Left hindlimb (tissue), 1 donor: Measurements from ENCODE around the gene CFAP20DC.
A peak's percentile ranks its signal among the peaks of the same experiment; 100 is the strongest.
"Not testable (repeated sequence)": the region's sequence is repeated elsewhere in the genome, so short reads cannot be mapped to it uniquely, and the experiment has no call there.

ENCODE experiments used
- DNase-seq: peaks from one replicate; pipeline ENCODE4 v3.0.0-alpha.2; 2018

Gene CFAP20DC

DNA sequence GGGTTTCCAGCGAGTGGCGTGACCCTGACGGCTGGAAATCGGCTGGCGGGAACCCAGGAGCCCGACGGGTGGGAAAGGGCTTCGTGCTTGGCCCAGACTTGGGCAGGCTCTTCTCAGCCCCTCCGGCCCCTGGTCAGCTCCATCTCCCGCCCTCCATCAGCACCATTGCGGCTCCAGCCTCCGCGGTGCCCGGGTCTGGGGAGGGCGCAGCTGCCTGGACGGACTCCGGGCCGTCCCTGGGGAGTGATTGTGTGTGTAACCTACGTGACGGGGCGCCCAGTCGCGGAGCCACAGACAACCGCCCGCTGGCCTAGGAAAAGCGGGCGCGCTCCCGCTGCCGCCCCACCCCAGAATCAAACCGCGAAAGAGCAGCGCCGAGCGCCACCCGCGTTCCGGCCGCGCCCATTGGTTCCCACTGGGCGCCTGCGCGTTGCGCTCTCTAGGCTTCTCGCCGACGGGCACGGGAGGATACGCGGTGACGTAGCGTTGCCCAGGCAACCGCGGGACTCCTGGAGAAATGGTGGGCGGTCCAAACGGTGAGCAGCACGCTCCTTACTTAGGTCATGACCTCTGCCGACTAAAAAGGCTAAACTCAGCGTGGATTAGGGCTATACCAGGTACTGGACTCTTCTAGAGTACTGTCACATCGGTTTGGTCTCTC is at the start of gene CFAP20DC:
Gene CFAP20DC (minus strand): TSS at position 355 of the 661 bp plus-strand sequence. CDS start 394 bp downstream, outside the sequence.
- peak; percentile 95 for DNase-seq

DNA sequence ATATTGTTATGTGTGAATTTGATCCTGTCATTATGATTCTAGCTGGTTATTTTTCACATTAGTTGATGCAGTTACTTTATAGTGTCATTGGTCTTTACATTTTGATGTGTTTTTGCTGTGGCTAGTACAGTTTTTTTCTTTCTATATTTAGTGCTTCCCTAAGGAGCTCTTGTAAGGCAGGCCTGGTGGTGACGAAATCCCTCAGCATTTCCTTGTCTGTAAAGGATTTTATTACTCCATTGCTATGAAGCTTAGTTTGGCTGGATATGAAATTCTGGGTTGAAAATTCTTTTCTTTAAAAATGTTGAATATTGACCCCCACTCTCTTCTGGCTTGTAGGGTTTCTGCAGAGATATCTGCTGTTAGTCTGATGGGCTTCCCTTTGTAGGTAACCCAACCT is 48.7 kb upstream of the CFAP20DC start:
- not testable (repeated sequence) for DNase-seq

DNA sequence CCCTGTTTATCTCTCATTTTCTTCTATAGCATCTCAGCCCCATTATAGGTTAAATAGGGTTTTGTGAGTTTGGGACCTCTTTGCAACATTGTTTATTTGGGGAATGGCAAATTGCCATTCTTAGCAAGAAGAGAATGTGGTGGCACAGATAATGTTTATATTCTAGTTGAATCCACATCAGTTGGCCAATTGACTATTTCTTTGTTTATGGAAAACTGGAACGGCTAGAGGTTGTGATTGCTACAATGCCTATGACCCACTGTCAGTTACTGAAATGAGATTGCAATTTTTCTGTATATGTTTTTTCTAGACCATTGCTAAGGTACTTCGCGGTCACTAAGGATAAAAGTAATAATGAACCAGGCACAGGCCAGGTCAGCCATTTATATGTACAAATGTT is 44.6 kb upstream of the CFAP20DC start:
- no peak for DNase-seq

DNA sequence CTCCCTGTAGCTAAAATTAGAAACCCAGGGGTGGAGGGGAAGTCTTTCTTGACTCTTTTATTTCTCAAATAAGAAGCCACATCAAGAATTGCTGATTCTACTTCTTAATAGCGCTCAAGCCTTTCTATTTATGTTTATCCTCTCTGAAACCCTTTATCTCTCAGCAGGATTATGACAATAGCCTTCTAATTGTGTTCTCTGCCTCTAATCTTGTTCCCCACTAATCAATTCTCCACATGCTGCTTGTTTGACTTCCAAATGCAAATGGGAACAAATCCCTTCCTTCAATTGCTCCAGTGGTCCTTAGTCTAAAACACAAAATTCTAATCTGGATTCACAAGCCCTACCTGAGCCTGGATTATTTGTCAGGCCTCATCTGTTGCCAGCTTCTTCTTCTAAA is 43.7 kb upstream of the CFAP20DC start:
- no peak for DNase-seq

DNA sequence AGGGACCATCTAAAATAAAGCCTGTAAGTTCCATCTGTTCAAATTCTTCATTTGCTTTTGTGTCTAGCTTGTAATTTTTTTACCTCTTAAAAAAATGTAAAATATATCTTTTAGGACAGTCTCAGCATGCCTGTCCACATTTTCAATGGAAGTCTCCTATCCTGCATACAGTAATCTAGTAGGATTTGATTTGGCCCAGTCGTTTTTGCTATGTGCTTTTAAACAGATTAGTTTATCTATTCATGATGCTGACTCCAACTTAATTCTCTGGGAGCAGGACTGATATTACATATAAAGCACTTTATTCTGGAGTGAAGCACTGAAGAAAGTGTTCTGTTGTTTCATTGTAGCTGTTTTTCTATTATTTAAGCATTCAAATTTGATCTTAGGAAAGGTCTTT is 38.9 kb upstream of the CFAP20DC start:
- no peak for DNase-seq

DNA sequence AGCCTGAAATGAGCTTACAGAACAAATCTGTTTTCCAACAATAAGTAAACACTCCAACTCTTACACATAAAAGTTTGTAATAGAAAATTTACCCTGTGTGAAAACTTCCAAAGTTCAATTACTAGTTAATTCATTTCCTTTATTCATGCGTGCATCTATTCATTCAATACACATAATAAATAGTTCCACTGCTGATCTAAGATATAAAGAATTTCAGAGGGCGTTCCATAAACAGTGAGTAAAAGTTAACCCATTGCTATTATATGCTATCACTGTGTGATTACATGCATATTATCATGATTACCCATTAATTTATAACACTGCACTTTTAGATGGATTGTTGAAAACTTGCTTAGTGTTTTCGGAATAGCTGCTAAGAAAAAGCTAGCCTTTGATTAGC is 36.2 kb upstream of the CFAP20DC start:
- no peak for DNase-seq

DNA sequence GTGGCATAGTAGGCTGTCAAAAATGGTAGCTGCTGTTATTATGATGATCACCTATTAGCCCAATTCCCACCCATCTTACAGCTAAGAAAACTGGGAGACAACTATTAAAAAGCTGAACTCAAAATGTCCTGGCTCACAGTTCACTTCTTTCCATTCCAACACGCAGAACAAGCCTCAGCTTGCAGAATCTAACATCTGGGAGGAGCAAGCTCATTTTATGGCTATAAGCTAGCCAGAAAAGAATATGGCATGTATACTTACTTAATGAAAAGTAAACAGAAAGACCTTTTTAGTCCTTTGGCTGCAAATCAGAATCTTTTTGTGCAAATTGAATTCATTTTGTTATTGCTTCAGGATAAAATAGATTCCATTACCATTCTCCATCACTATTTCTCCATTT is 34.8 kb upstream of the CFAP20DC start:
- no peak for DNase-seq

DNA sequence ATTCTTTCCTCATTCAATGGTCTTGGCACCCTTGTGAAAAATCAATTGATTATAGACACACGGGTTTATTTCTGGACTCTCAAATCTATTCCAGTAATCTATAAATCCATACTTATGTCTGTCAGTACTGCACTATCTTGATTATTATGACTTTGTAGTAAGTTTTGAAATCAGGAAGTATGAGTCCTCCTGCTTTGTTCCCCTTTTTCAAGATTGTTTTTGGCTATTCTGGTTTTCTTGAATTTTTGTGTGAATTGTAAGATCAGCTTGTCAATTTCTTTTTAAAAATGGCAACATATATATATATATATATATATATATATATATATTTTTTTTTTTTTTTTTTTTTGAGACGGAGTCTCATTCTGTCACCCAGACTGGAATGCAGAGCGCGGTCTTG is 32.3 kb upstream of the CFAP20DC start:
- DNase-seq = no peak

DNA sequence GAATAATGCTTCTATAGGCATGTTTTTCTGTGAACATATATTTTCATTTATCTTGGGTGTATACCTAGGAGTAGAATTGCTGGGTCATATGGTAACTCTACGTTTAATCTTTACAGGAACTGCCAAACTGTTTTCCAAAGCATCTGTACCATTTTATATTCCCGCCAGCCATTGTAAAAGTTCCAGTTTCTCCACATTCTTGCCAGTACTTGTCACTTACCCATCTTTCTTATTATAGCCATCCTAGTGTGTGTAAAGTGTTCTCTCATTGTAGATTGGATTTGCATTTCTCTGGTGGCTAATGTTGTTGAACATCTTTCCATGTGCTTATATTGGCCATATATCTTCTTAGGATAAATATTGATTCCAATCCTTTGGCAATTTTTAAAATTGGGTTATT is 31.2 kb upstream of the CFAP20DC start:
- no peak for DNase-seq

DNA sequence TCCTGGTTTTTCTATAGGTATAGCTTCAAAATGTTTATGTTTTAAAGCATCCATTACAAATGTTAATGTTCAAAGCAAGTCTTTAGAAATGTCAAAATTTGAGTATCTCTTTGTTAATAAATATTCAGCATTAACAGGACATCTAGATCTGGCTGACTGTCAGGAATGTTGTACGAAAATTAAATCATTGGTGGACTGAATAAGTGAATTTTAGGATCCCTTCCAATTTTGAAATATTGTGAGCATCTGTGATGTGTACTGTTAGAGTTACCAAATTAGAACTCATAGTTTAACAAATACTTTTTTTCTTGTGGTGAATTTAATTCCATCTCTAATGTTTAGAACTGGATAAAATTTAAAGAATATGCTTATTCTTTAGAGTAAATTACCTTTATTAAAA is 30.1 kb upstream of the CFAP20DC start:
- no peak for DNase-seq

DNA sequence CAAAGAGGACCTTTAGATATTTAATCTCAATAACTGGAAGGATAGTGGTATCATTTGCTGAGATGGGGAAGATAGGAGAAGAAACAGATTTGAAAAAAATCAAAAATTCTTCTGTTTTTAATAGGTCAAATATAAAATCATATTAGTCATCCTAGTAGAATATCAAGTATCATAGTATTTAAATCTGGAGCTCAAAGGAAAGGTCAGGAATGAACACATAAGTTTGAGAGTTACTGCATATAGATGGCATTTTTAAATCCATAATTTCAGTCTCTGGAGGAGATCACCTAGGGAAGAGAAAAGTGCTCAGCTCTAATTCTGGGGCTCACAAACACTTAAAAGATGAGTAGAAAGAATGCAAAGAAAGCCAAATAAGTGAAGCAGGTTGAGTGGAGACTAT is 24.9 kb upstream of the CFAP20DC start:
- no peak for DNase-seq

DNA sequence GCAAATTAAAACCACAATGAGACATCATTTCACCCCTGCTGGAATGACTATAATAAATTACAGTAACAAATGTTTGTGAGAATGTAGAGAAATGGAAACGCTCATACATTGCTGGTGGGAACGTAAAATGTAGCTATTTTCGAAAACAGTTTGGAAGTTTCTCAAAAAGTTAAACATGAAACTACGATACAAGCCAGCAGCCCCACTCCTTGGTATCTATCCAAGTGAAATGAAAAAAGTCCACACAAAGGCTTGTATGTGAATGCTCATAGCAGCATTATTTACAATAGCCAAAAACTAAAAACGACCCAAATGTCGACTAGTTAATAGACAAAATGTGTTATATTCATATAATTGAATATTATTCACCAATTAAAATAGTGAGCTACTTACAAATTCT is 22.9 kb upstream of the CFAP20DC start:
- no peak for DNase-seq

DNA sequence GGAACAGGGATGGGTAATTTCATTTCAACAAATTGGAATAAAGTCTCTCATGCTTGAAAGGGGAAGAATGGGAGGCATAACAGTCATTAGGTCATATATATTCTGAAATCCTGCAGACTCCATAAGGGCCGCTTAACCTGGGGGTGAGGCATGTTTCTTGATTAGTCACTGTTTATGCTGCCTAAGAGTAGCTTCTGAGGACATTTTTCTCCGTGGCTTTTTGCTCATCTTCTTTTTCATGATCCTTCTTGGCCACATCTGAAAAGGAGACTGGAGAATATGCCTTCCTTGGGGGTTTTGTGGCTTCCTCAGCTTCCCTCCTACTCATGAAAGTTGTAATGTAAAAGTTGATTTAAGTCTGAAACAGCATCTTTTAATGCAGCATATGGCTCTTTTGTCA is 20.0 kb upstream of the CFAP20DC start:
- DNase-seq = no peak

DNA sequence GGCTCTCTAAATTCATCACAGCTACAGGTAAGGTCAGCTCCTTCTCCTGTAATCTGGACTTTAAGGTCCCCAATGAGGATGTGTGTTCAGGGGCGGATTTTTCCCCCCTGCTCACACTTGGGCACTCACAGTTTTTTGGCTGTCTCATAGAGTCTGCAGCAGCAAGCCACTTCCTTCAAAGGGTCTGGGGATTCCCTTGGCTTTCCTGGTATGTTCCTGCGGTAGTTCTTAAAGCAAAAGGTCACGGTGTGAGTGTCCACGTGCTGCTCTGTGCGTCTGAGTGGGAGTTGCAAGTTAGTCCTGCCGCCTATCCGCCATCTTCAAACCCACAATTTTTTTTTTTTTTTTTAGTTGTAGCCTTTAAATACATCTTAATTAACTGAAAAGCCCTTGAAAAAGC is 15.4 kb upstream of the CFAP20DC start:
- peak; percentile 31 for DNase-seq

DNA sequence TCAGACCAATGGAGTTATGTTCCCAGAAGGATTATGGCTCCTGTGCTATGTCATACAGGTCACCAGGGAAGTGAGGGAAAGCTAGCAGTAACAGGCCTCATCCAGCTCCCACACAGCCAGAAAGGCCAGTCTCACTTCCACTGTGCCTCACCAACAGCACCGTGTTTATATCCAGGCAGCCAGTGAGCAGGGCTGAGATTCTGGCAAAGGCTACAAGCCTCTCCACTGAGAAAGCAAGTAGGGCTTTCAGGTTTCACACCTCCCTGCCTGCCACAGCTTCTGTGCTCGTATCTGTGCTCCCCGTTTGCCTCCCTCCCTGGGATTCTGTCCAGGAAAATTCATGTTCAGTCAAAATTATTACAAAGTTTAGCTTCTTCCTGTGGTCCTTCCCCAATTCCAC is 14.9 kb upstream of the CFAP20DC start:
- DNase-seq = peak; percentile 37

DNA sequence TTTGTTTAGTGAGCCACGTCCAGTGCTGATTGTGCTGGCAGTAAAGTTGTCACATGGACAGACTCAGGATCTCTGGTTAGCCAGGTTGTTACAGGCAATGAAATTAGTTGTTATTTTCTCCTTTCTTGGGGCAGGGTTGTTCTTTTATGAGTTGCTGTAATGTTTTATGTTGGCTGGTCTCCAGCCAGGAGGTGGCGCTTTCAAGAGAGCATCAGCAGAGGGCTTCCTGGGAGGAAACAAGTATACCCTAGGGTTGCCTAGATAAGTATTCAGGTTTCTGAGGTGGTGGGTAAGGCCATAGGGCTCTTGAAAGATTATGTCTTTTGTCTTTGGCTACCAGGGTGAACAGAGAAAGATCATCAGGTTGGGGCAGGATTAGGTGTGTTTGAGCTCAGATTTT is 14.5 kb upstream of the CFAP20DC start:
- no peak for DNase-seq

DNA sequence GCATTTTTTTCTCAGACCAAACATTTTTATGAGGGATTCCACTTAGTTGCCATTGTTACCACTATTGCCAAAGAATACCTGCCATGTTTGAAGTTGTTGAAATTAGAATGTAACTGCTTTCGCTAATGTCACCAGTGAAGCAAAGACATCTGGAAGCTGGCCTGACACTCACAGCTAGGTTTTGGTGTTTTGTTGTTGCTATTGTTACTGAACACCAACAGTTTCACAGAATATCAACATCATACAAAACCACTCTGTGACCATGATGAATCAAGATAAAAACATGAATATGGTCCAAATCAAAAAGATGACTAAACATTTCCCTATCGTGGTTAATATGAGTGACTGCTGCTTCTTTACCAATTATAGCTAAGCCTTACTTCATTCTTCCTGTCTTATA is 6.9 kb upstream of the CFAP20DC start:
- no peak for DNase-seq

DNA sequence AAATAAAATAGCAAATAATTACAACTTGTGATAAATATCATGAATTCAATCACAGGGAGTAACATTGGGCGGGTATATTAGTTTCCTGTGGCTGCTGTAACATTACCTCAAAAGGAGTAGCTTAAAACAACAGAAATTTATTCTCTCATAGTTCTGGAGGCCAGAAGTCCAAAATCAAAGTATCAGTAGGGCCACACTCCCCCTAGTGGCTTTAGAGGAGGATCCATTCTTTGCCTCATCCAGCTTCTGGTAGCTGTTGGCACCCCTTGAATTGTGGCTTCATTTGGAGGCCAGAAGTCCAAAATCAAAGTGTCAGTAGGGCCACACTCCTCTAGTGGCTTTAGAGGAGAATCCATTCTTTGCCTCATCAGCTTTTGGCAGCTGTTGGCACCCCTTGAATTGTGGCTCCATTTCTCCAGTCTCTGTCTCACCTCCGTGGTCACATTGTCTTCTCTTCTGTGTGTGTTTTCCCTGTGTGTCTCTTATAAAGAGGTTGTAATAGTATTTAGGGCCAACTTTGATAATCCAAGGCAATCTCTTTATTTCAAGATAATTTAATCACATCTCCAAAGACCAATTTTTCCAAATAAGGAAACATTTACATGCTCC is 3.1 kb upstream of the CFAP20DC start:
- no peak for DNase-seq

DNA sequence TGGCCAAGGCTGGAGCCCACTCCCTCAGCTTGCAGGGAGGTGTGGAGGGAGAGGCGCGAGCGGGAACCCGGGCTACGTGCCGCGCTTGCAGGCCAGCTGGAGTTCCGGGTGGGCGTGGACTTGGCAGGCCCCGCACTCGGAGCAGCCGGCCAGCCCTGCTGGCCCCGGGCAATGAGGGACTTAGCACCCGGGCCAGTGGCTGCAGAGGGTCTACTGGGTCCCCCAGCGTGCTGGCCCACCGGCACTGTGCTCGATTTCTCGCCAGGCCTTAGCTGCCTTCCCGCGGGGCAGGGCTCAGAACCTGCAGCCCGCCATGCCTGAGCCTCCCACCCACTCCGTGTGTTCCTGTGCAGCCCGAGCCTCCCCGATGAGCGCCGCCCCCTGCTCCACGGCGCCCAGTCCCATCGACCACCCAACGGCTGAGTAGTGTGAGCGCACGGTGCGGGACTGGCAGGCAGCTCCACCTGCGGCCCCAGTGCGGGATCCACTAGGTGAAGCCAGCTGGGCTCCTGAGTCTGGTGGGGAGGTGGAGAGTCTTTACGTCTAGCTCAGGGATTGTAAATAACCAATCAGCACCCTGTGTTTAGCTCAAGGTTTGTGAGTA is 1.1 kb upstream of the CFAP20DC start:
- not testable (repeated sequence) for DNase-seq

DNA sequence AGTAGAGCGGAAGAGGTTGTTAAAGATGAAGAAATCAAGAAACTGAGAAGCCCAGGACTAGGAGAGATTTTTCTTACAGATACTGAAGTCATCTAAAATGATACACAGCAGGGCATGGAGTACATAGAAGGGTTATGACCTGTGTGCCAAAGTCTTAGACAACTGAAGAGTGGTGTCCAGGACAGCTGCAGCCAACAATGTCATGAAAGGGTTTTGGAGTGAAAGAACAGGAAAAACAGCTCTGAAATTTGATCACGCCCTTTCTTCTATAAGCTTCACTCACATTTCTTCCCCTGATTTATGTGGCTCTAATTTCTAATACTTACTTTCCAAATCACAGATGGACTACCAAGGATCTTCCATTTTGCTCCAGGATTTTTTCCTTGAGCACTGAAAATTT is 3.0 kb downstream of the CFAP20DC start:
- DNase-seq = no peak

DNA sequence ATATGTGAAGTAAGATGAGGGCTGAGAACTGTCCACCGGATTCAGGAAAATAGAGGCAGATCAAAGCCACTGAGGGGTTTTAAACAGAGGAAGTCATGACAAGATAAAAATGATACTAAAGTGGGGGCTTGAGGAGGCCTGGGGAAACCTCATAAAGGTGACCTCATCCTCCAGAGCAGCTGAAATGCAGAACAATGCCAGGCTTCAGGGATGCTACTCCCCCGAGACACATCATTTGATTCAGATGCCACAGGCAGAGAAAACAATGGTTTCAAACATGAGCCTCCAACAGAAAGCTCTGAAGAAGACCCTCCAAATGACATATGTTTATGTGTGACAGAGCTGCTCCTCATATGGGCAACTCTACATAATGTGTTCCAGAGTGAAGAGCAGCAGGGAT is 6.4 kb downstream of the CFAP20DC start:
- no peak for DNase-seq

DNA sequence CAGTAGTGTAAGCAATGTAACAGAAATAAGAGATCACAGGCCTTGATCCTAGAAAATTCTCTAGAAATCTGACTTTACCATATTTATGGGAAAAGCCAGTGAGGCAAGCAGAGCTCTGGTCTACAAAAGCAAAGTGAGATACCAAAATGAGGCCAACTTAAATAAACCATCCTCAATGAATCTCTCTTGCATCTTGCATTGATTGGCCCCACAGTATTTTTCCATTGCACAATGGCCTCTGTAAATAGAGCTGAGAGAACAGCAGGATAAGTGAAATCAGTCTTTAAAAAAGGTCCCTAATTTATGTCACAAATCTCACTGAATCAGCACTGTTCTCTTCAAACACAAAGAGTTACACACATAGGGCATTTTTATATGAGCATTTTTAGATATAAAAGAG is 8.9 kb downstream of the CFAP20DC start:
- no peak for DNase-seq

DNA sequence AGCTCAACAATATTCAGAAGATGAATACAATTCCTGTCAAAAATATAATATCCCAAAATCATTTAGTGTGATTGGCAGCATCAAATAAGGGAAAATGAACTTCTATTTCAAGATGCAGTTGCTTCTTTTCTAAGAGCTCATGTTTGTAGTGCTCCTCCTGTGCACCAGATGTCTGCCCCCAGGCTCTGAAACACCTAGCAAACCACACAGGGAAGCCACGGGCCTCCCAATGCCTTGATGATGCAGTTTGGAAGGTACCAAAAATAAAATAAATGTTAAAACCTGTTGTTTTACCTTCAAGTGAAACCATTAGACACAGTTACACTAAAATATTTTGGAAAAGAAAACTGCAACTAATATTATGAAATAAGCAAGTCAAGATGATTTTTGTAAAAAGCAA is 22.2 kb downstream of the CFAP20DC start:
- no peak for DNase-seq

DNA sequence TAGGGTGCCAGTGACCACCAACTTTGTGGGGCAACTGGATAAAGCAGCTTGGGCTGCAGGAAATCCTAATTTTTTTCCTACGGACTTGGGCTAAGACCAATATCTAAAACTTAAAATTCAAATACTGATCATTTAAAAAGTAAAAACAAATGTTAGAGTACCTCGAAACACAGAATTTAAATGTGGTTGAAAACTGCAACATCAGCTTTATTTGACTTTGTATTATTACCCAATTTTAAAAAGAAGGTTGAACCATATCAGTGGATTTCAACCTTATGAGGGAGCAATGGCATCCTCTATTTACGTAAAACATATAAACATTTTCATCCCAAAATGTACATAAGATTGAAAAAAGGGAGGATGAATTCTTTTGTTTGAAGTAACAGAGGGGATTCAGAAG is 26.2 kb downstream of the CFAP20DC start:
- DNase-seq = no peak

DNA sequence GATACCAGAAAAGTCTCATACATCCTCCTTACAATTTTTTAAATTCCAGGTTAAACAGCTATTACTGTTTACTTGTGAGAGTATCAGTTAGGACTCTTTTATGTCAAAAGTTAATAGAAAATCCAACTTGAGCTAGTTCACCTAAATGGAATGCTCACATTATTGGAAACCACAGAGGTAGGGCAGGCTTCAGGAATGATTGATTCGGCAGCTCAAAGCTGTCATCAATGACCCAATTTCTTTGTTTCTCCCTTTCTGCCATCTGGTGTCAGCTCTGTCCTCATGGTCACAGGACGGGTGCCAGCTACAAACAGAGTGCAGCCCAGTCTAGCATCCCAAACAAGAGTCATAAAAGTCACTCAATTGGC is 32.2 kb downstream of the CFAP20DC start:
- DNase-seq = no peak
